ENCODE data around the gene GJA9.
A peak's percentile ranks its signal among the peaks of the same experiment; 100 is the strongest.

GJA9 gene

DNA sequence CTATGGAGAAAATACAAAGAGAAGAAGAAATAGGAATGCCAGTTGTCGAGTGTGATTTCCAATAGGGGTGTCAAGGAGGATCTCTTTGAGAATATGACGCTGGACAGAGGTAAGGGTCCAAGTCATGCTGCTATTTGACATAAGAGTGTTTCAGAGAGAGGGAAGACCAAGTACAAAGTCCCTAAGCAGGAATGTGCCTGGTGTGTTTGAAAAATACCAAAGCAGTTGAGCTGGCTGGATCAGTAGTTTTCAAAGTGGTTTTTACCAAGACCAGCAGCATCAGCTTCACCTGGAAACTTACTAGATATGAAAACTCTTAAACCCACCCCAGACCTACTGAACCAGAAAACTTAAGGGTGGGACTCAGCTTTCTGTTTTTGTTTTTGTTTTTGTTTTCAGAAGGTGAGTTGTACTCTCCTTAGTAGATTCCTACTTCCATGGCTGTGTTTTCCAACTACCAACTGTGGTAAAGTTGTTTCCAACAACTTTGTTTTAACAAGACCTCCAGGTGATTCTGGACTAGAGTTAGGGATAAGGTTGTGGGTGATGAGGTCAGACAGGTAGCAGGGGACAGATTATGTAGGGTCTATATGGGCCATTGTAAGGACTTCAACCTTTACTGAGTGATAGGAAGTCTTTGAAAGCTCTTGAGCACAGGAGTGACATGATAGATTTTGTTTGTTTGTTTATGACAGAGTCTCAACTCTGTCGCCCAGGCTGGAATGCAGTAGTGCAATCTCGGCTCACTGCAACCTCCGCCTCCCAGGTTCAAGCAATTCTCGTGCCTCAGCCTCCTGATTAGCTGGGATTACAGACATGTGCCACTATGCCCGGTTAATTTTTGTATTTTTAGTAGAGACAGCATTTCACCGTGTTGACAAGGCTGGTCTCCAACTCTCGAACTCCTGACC is 7.3 kb upstream of the GJA9 start:
- TF ChIP-seq SP1 (IDR thresholded peaks at IDR 0.05) (no peak), FOXA1 (IDR thresholded peaks at IDR 0.05) (no peak), ARNT (IDR thresholded peaks at IDR 0.05) (no peak), NFRKB (IDR thresholded peaks at IDR 0.05) (no peak), BHLHE40 (IDR thresholded peaks at IDR 0.05; ENCODE audit: borderline replicate concordance) (no peak), TARDBP (IDR thresholded peaks at IDR 0.05) (no peak), ELF4 (IDR thresholded peaks at IDR 0.05) (no peak), L3MBTL2 (conservative IDR thresholded peaks at IDR 0.05) (no peak), LEF1 (IDR thresholded peaks at IDR 0.05; ENCODE audit: borderline replicate concordance) (no peak), SUZ12 (IDR thresholded peaks at IDR 0.05) (no peak), CTBP1 (IDR thresholded peaks at IDR 0.05; ENCODE audit: borderline replicate concordance) (no peak)
- TF ChIP-seq, protein P1, sequence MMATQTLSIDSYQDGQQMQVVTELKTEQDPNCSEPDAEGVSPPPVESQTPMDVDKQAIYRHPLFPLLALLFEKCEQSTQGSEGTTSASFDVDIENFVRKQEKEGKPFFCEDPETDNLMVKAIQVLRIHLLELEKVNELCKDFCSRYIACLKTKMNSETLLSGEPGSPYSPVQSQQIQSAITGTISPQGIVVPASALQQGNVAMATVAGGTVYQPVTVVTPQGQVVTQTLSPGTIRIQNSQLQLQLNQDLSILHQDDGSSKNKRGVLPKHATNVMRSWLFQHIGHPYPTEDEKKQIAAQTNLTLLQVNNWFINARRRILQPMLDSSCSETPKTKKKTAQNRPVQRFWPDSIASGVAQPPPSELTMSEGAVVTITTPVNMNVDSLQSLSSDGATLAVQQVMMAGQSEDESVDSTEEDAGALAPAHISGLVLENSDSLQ (IDR thresholded peaks at IDR 0.05): no peak
- ChIA-PET CTCF (no interaction called here), POLR2A (no interaction called here)
- no peak for DNase-seq (ENCODE audit: extremely low spot score)

DNA sequence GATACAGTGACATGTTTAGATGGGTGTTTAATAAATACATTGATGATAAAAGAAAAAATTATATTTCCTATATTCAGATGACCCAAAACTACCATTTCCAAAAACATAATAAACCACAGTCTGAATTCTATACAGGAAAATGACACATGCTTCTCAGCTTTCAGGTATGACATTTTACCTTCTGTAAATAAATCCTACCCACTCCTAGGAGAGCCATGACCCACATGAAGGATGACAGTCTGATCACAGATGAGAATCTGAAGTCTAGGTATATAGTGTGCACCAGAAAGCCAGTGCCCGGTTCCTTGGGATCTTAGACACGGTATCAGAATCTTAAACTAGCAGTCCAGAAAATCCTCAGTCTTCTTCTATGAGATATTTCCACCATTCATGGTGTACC is 3.7 kb upstream of the GJA9 start:
- ChIA-PET POLR2A (no interaction called here), CTCF (no interaction called here)
- no peak for TF ChIP-seq CTBP1 (IDR thresholded peaks at IDR 0.05; ENCODE audit: borderline replicate concordance)
- no peak for TF ChIP-seq FOXA1 (IDR thresholded peaks at IDR 0.05)
- TF ChIP-seq TARDBP (IDR thresholded peaks at IDR 0.05): no peak
- no peak for DNase-seq (ENCODE audit: extremely low spot score)

DNA sequence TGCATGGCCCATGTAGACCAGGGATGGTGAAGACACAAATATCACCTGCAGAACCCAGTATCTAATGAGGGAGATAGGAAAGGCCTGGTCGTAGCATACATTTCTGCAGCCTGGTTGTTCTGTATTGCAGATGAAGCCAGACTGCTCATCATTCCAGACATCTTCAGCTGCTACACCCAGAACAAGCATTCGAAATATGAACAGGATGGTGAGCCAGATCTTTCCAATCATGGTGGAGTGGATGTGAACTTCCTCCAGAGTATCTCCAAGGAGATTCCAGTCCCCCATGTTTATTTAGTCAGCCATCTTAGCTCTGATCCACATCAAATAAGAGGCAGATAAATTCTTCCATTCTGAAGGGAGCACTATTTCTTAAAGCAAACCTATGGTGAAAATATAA is 5.6 kb downstream of the GJA9 start:
- DNase-seq (ENCODE audit: extremely low spot score): no peak
- CTCF ChIA-PET: no interaction called here
- no peak for TF ChIP-seq FOXM1 (IDR thresholded peaks at IDR 0.05; ENCODE audit: borderline replicate concordance)
- no peak for TF ChIP-seq NFRKB (IDR thresholded peaks at IDR 0.05)
- TF ChIP-seq L3MBTL2 (conservative IDR thresholded peaks at IDR 0.05): no peak
- no peak for TF ChIP-seq ELF4 (IDR thresholded peaks at IDR 0.05)
- TF ChIP-seq SP1 (IDR thresholded peaks at IDR 0.05): no peak
- TF ChIP-seq FOXA1 (IDR thresholded peaks at IDR 0.05): no peak
- TF ChIP-seq SUZ12 (IDR thresholded peaks at IDR 0.05): no peak
- POLR2A ChIA-PET: no interaction called here

DNA sequence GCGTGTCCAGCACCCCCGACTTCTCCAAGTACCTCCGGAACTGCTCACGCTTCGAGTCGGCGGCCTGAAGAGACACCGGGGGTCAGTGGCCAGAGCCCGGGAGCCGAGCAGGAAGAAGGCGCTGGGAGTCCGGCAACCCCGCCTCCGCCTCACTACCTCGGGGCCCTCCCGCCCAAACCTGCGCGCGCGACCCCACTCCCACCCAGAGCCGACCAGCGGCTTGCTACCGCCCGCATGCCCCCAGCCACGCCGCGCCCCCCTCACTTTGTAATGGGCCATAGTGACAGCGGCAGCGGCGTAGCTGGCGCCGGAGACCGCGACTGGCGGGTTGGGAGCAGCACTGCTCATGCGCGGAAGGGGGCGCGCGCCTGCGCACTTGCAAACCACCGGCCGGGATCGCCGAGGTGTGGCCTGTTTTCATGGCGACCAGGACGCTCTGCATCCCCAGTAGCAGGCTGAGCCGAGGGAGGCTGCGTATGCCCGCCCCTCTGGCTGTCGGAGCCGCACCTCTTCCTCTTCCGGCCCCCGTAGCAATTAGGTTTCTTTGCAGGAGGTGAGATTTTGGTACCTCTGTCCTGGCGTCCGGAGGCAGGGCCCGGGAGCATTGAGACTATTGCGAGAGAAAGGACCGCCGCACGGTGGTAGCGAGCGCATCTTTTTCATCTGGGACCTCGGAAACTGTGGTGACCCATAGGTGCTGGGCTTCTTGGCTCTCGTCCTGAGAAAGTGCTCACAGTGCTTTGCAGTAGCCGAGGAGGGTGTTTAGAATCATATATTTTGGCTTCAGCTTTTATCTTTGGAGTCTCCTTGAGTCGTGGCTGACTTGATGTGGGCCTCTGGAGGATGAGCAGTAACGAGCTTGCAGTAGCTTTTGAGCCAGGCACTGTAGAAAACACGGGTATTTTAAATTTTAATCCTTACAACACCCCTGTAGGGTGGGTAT is 8.1 kb downstream of the GJA9 start, which contains the start of gene MYCBP:
Gene MYCBP, minus strand, starts transcription at position 322 of the 943 bp plus-strand sequence. Its CDS starts 43 bp downstream, at position 279.
- CTCF ChIA-PET: no interaction called here
- peak; percentile 99 for DNase-seq (ENCODE audit: extremely low spot score)
- POLR2A ChIA-PET: interaction anchor here (0.7 to 2.4 kb wide), 7 partner anchors 11 to 785 kb away, joined by 3 to 11 read pairs (median 3); partner anchors contain the start of genes AKIRIN1, NDUFS5 and RRAGC
- TF ChIP-seq LEF1 (IDR thresholded peaks at IDR 0.05; ENCODE audit: borderline replicate concordance): no peak
- TF ChIP-seq BHLHE40 (IDR thresholded peaks at IDR 0.05; ENCODE audit: borderline replicate concordance): no peak

DNA sequence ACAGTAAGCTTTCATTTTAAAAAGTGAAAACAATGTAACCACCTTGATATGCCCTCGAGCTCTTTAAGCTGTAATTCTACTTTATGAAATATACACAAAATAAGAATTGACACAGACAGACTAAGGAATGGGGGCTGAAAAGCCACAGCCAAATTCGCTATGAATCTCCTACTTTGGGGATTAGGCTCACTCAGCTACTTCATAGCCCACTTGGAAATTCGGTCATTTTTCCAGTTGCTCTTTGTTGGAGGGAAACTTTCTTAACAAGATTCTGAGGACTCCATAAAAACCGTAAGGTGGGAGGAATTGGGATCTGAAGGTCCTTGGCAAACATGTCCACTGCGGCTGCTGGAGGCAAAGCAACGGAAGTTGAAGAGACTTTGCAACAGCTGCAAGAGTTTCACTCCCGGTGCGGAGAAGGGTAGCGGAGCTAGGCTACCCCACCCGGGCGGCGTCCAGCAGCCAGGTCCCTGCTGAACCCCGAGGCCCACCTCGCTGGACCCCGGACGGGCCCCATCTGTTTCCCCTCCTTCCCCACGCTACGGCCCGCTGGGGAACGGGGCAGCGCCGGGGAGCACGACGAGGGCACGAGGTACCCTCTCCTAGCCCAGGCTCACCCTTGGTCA is 8.9 kb downstream of the GJA9 start:
- ChIA-PET POLR2A (interaction anchor here (0.7 to 2.4 kb wide), 5 partner anchors 10 to 784 kb away, joined by 3 to 11 read pairs (median 4); partner anchors contain the start of genes NDUFS5 and RRAGC), CTCF (no interaction called here)
- DNase-seq (ENCODE audit: extremely low spot score): peak; percentile 26
- TF ChIP-seq NFRKB (IDR thresholded peaks at IDR 0.05) (no peak), SUZ12 (IDR thresholded peaks at IDR 0.05) (no peak), LEF1 (IDR thresholded peaks at IDR 0.05; ENCODE audit: borderline replicate concordance) (no peak), L3MBTL2 (conservative IDR thresholded peaks at IDR 0.05) (peak; percentile 74), FOXM1 (IDR thresholded peaks at IDR 0.05; ENCODE audit: borderline replicate concordance) (no peak), BHLHE40 (IDR thresholded peaks at IDR 0.05; ENCODE audit: borderline replicate concordance) (no peak), FOXA1 (IDR thresholded peaks at IDR 0.05) (no peak)

DNA sequence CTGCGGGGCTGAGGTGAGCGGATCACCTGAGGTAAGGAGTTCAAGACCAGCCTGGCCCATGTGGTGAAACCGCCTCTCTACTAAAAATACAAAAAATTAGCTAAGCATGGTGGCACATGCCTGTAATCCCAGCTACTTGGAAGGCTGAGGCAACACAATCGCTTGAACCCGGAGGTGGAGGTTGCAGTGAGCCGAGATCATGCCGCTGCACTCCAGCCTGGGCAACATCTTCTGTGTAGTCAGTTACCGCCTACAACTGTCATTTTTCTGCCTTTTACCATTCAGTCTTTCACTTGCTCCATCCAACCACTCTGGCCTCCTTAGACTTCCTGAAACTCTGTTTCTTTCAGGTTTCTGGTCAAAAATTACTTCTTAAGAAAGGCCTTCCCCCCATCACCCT is 10.4 kb downstream of the GJA9 start:
- CTCF ChIA-PET: no interaction called here
- TF ChIP-seq NFRKB (IDR thresholded peaks at IDR 0.05) (no peak), SP1 (IDR thresholded peaks at IDR 0.05) (no peak), ZNF384 (IDR thresholded peaks at IDR 0.05) (no peak), HDGF (IDR thresholded peaks at IDR 0.05; ENCODE audit: borderline replicate concordance) (no peak), CTBP1 (IDR thresholded peaks at IDR 0.05; ENCODE audit: borderline replicate concordance) (no peak), FOXM1 (IDR thresholded peaks at IDR 0.05; ENCODE audit: borderline replicate concordance) (no peak), SUZ12 (IDR thresholded peaks at IDR 0.05) (no peak), FOXK2 (IDR thresholded peaks at IDR 0.05) (no peak), TARDBP (IDR thresholded peaks at IDR 0.05) (no peak), BHLHE40 (IDR thresholded peaks at IDR 0.05; ENCODE audit: borderline replicate concordance) (no peak), L3MBTL2 (conservative IDR thresholded peaks at IDR 0.05) (no peak), FOXA1 (IDR thresholded peaks at IDR 0.05) (no peak), LEF1 (IDR thresholded peaks at IDR 0.05; ENCODE audit: borderline replicate concordance) (no peak), ELF4 (IDR thresholded peaks at IDR 0.05) (no peak), ARNT (IDR thresholded peaks at IDR 0.05) (no peak)
- TF ChIP-seq, protein P1 (IDR thresholded peaks at IDR 0.05): no peak
- no peak for DNase-seq (ENCODE audit: extremely low spot score)
- POLR2A ChIA-PET: no interaction called here

Measured in HEK293T (cell line).